GM18508 (cell line): ENCODE results near the gene H6PD.

ENCODE experiments used
- ATAC-seq: cut with Tn5 transposase; IDR thresholded peaks from one replicate; pipeline ENCODE4 v1.9.1; 2021; ENCODE audit warnings: moderate number of reproducible peaks; ENCODE audit not compliant: insufficient read depth, unreplicated experiment

H6PD gene

GRCh38 chr1:9204156-9204720 is 30.3 kb upstream of the H6PD start:
- ATAC-seq = no peak

- no peak for ATAC-seq
These were observed 27.5 kb upstream of the H6PD start for GRCh38 chr1:9207086-9207485.

GRCh38 chr1:9207715-9208114 is 26.9 kb upstream of the H6PD start:
- no peak for ATAC-seq

GRCh38 chr1:9211291-9211811 is 23.2 kb upstream of the H6PD start:
- ATAC-seq = no peak

- no peak for ATAC-seq
These were observed 21.8 kb upstream of the H6PD start for GRCh38 chr1:9212735-9213134.

GRCh38 chr1:9213956-9214355 is 20.6 kb upstream of the H6PD start:
- ATAC-seq = no peak

- no peak for ATAC-seq
These were observed 15.7 kb upstream of the H6PD start for GRCh38 chr1:9218917-9219316.

GRCh38 chr1:9222846-9223625 is 11.5 kb upstream of the H6PD start:
- ATAC-seq = no peak

- no peak for ATAC-seq
These were observed 9.7 kb upstream of the H6PD start for GRCh38 chr1:9224664-9225410.

GRCh38 chr1:9225411-9225785 is 9.2 kb upstream of the H6PD start:
- no peak for ATAC-seq

GRCh38 chr1:9228609-9229008 is 6.0 kb upstream of the H6PD start:
- no peak for ATAC-seq

- no peak for ATAC-seq
These were observed 5.0 kb upstream of the H6PD start for GRCh38 chr1:9229549-9229948.

GRCh38 chr1:9230869-9231533 is 3.6 kb upstream of the H6PD start:
- ATAC-seq = no peak

- no peak for ATAC-seq
These were observed 2.8 kb upstream of the H6PD start for GRCh38 chr1:9231648-9232332.

GRCh38 chr1:9233241-9233941 is 1.2 kb upstream of the H6PD start:
- ATAC-seq = no peak

- ATAC-seq = no peak
These were observed 692 bp upstream of the H6PD start for GRCh38 chr1:9233942-9234222.

- ATAC-seq = peak; percentile 3
These were observed 504 bp downstream of the H6PD start for GRCh38 chr1:9235096-9235459.

GRCh38 chr1:9235560-9235959 is 986 bp downstream of the H6PD start:
- no peak for ATAC-seq

- ATAC-seq = no peak
These were observed 3.6 kb downstream of the H6PD start for GRCh38 chr1:9238134-9238533.

- no peak for ATAC-seq
These were observed 4.0 kb downstream of the H6PD start for GRCh38 chr1:9238550-9238949.
